HG03558 (cell line): ENCODE measurements around the gene TBC1D3C.
"Not testable (repeated sequence)": the region's sequence is repeated elsewhere in the genome, so short reads cannot be mapped to it uniquely, and the experiment has no call there.

Experiments
- ATAC-seq: cut with Tn5 transposase; IDR thresholded peaks from one replicate; pipeline ENCODE4 v1.9.1; 2021; ENCODE audit warnings: moderate number of reproducible peaks; ENCODE audit not compliant: unreplicated experiment; ENCODE audit errors: extremely low read depth

TBC1D3C gene

DNA sequence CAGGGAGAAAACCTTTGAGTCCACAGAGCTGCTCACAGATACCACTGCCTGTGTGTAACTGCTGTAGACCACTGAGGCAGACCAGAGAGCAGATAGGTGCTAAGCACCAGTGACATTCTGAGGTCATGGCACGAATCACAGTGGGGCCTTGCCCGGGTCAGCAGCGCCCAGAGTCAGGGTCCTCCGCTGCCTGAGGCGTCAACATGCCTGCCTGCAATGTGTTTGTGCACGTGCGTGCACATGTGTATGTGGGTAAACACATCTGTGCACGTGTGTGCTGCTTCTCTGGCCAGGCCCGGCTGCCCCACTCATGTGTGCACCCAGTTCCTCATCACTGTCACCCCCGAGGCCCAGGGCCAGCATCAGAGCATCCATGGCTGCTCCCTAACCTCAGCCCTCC, at the start of gene TBC1D3C:
Gene TBC1D3C (minus strand): TSS at position 101 of the 400 bp plus-strand sequence. CDS start 1,568 bp downstream, outside the sequence.
- ATAC-seq, result not testable (repeated sequence)

DNA sequence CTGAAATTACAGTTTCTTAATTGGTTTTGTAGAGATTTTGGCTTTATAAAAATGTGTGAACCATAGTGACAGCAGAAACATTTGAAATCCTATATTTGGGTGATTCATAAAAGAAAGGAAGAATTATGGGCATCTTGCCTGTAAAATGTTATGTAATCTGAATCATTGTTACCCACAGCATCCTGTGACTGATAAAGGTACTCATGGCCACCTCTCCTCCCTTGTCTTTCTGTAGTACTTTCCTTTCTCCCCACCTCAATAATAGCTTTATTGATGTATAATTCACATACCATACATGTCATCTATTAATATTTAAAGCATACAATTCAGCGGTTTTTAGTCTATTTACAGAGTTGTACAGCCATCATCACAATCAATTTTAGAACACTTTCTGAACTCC, 30.8 kb upstream of the TBC1D3C start:
- not testable (repeated sequence) for ATAC-seq

DNA sequence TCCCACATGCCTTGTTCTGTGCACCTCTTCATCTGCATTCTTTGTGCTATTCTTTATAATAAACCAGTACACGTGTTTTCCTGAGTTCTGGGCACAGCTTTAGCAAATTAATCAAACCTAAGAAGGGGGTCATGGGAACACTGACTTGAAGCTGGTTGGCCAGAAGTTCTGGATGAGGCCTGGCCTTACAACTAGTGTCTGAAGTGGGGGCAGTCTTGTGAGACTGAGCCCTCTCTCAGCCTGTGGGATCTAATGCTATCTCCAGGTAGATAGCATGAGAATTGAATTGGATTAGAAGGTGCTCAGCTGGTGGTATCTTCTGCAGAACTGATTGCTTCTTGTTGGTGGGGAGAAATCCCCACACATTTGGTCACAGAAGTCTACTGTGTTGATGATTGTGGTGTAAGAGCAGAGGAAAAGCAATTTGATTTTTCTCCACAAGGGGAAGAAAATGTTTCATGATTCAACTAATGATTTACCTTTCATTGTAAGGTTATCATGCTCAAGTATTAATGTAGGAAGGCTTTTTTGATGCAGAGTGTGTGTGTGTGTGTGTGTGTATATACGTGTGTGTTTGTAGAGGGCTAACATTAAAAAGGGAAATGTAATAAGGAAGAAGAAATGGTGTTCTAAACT, 25.7 kb upstream of the TBC1D3C start:
- not testable (repeated sequence) for ATAC-seq

DNA sequence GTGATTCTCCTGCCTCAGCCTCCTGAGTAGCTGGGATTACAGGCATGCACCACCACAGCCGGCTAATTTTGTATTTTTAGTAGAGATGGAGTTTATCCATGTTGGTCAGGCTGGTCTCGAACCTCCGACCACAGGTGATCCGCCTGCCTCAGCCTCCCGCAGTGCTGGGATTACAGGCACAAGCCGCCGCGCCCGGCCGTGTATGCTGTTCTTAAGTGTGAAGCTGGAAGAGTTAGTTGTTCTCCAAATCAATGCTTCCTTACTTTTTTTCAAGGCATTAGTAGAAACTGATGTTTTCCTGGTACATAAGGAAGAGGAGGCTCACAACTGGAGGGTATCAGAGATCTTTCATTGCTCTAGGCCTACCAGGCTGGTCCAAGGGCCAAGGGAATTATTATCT, 19.7 kb upstream of the TBC1D3C start:
- ATAC-seq, result not testable (repeated sequence)

DNA sequence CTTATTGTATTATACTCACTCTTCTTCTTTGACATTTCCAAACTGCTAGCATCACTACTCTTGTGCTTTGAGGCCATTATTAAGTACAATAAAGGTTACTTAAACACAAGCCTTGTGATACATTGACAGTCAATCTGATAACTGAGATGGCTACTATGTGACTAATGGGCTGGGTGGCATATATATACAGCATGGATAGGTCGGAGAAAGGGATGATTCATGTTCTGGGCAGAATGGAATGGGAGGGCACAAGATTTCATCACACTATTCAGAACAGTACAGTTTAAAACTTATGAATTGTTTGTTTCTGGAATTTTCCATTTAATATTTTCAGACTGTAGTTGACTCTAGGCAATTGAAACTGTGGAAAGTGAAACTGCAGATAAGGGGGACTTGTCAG, 18.9 kb upstream of the TBC1D3C start:
- ATAC-seq, result not testable (repeated sequence)
